ENCODE measurements around the gene ESRRA. TPM values are rescaled to one million over a fixed set of nuclear protein-coding genes. Genes with fewer than 3 reads are reported as not detected.
"Not testable (repeated sequence)": the region's sequence is repeated elsewhere in the genome, so short reads cannot be mapped to it uniquely, and the experiment has no call there.

Gene ESRRA
- total and polyA plus RNA-seq, 12 donors, result 115 to 225 (median 135) TPM

DNA sequence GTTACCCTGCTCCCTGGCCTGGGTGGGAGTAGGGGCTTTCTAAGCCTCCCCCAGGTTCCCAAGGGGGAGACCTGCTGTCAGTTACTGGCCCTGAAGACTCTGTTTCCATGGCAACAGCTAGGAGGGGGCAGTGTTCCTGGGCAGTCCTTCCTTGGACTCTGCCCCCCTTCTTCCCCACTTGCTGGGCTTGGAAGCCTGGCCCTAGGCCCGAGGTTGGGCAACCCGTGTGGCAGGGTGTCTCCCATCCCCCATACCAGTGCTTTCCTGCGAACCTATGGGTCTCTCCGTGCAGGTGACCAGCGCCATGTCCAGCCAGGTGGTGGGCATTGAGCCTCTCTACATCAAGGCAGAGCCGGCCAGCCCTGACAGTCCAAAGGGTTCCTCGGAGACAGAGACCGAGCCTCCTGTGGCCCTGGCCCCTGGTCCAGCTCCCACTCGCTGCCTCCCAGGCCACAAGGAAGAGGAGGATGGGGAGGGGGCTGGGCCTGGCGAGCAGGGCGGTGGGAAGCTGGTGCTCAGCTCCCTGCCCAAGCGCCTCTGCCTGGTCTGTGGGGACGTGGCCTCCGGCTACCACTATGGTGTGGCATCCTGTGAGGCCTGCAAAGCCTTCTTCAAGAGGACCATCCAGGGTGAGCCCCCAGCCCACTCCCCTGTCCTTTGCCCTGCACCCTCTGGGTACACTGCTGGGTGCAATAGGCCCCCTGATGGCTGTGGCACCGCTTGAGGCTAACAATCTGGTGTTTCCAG lies 1.7 kb downstream of the ESRRA start:
- peak overlapping the region in 9 of 10 donors; percentile 63 to 93 (median 76) for H3K4me3 ChIP-seq
- no peak for DNase-seq
- intact Hi-C loops (cut with DNase I), result no loop called here
- H3K9me3 ChIP-seq, result no peaks in the 10 kb centered on the region
- H3K27me3 ChIP-seq, result peaks cover 0 to 4% (median 2%) of the 10 kb centered on the region in 7 donors
- H3K27ac ChIP-seq, result peak overlapping the region in 9 of 10 donors; percentile 89 to 98 (median 94)
- 75 to 76% methylated on average over 15 of the region's 15 CpGs for WGBS, 2 donors
- peaks cover 9 to 38% (median 23%) of the 10 kb centered on the region in 9 donors for H3K4me1 ChIP-seq
- TF ChIP-seq, protein P1, sequence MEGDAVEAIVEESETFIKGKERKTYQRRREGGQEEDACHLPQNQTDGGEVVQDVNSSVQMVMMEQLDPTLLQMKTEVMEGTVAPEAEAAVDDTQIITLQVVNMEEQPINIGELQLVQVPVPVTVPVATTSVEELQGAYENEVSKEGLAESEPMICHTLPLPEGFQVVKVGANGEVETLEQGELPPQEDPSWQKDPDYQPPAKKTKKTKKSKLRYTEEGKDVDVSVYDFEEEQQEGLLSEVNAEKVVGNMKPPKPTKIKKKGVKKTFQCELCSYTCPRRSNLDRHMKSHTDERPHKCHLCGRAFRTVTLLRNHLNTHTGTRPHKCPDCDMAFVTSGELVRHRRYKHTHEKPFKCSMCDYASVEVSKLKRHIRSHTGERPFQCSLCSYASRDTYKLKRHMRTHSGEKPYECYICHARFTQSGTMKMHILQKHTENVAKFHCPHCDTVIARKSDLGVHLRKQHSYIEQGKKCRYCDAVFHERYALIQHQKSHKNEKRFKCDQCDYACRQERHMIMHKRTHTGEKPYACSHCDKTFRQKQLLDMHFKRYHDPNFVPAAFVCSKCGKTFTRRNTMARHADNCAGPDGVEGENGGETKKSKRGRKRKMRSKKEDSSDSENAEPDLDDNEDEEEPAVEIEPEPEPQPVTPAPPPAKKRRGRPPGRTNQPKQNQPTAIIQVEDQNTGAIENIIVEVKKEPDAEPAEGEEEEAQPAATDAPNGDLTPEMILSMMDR (IDR thresholded peaks at IDR 0.05), result no peak
- peaks cover 0 to 23% (median 0%) of the 10 kb centered on the region in 9 donors for H3K36me3 ChIP-seq
- peak in 1 of 8 donors; percentile 1 for ATAC-seq

DNA sequence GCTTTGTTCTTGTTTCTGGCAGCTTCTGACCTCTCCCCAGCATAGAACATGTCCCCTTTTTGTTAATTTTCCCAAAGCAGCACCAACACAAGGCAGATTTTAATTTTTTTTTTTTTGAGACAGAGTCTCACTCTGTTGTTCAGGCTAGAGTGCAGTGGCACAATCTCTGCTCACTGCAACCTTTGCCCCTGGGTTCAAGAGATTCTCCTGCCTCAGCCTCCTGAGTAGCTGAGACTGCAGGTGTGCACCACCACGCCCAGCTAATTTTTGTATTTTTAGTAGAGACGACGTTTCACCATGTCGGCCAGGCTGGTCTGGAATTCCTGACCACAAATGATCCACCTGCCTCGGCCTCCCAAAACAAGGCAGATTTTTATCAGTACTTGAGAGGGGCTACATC lies 2.5 kb downstream of the ESRRA start:
- H3K9me3 ChIP-seq; H3K4me3 ChIP-seq; H3K27me3 ChIP-seq; DNase-seq; ATAC-seq; intact Hi-C loops (cut with DNase I); H3K27ac ChIP-seq: not testable (repeated sequence)
- 91 to 94% methylated on average over 5 of the region's 5 CpGs for WGBS, 2 donors
- peaks cover 9 to 45% (median 27%) of the 10 kb centered on the region in 9 donors for H3K4me1 ChIP-seq
- H3K36me3 ChIP-seq, result peaks cover 0 to 23% (median 0%) of the 10 kb centered on the region in 9 donors

DNA sequence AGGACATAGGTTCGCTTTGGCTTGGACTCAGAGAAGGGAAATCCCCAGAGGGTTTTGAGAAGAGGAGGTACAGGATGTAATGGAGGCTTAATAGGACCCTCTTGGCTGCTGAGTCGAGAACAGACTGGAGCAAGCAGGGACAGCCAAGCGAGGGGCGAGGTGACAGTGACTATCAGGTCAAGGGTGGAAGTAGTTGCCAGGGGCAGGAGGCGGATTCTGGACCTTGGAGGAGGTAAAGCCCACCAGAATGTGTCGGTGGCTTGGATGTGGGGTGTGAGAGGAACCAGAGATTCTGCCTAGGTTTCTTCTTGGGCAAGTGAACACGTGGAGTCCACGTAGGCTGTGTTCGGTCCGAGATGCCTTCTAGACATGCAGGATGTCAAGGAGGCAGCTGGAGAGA lies 7.6 kb downstream of the ESRRA start:
- peak overlapping the region in 8 of 10 donors; percentile 15 to 77 (median 64) for H3K27ac ChIP-seq
- intact Hi-C loops (cut with DNase I), result no loop called here
- no peak for ATAC-seq
- H3K4me3 ChIP-seq, result no peak overlapping the region
- TF ChIP-seq, protein P1 (IDR thresholded peaks at IDR 0.05), result no peak
- no peak for DNase-seq
- H3K27me3 ChIP-seq, result no peaks in the 10 kb centered on the region
- peaks cover 4 to 52% (median 25%) of the 10 kb centered on the region in 9 donors for H3K4me1 ChIP-seq
- H3K36me3 ChIP-seq, result peaks cover 0 to 39% (median 19%) of the 10 kb centered on the region in 9 donors
- WGBS, 2 donors, result 86 to 88% methylated on average over 10 of the region's 10 CpGs
- no peaks in the 10 kb centered on the region for H3K9me3 ChIP-seq

DNA sequence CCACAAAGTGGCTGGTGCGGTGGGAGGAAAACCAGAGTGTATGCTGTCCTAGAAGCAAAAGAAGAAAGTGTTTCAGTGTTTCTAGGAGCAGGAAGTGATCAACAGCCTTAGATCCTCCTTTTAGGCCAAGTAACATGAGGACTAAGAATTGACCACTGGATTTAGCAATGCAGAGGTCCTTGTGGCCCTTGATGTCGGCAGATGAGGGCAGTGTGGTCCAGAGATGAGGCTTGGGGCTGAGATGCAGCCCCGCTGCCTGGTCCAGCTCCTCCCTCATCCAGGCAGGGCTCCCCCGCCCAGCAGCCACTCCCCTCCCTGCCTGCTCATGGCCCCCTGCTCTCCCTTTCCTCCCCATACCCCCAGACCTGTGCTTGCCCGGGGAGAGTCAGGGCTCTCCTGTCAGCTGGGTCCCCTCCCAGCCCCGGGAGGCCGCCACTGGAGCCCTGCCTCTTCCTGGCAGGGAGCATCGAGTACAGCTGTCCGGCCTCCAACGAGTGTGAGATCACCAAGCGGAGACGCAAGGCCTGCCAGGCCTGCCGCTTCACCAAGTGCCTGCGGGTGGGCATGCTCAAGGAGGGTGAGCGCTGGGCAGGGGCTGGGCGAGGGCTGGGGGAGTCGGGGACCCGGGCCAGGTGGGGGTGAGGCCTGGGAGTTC lies 8.3 kb downstream of the ESRRA start:
- 58 to 60% methylated on average over 18 of the region's 18 CpGs for WGBS, 2 donors
- Histone ChIP-seq H3K4me3 (peak overlapping the region in 6 of 10 donors; percentile 28 to 42 (median 38)), H3K4me1 (peaks cover 4 to 52% (median 27%) of the 10 kb centered on the region in 9 donors), H3K9me3 (no peaks in the 10 kb centered on the region), H3K27me3 (no peaks in the 10 kb centered on the region), H3K27ac (peak overlapping the region in 8 of 10 donors; percentile 53 to 77 (median 68)), H3K36me3 (peaks cover 0 to 36% (median 19%) of the 10 kb centered on the region in 9 donors)
- intact Hi-C loops (cut with DNase I), result no loop called here
- DNase-seq (peak; percentile 48 to 66), ATAC-seq (peak in 3 of 8 donors; percentile 0 to 16 (median 10))
- TF ChIP-seq, protein P1 (IDR thresholded peaks at IDR 0.05), result no peak

Data from heart right ventricle (tissue), 16 donors.